SW 1271 (cell line): ENCODE data around the gene PLXDC2.
"Not testable (repeated sequence)": the region's sequence is repeated elsewhere in the genome, so short reads cannot be mapped to it uniquely, and the experiment has no call there.

Experiments
- DNase-seq, 2 experiments: peaks; one replicate each; lab custom pipeline; 2025; lab: John Stamatoyannopoulos, UW

Gene PLXDC2

GRCh38 chr10:20115894-20116293 lies 299.7 kb downstream of the PLXDC2 start:
- no peak for DNase-seq

- DNase-seq, result no peak
These were observed 301.2 kb downstream of the PLXDC2 start for GRCh38 chr10:20117471-20117870.

GRCh38 chr10:20118119-20118518 lies 301.9 kb downstream of the PLXDC2 start:
- no peak for DNase-seq

- no peak for DNase-seq
These were observed 312.6 kb downstream of the PLXDC2 start for GRCh38 chr10:20128811-20129210.

- DNase-seq, result no peak
These were observed 316.6 kb downstream of the PLXDC2 start for GRCh38 chr10:20132816-20133215.

- DNase-seq, result no peak
These were observed 317.5 kb downstream of the PLXDC2 start for GRCh38 chr10:20133669-20134189.

- DNase-seq, result no peak
These were observed 326.1 kb downstream of the PLXDC2 start for GRCh38 chr10:20142311-20142710.

GRCh38 chr10:20144268-20144667 lies 328.0 kb downstream of the PLXDC2 start:
- no peak for DNase-seq

GRCh38 chr10:20146004-20146403 lies 329.8 kb downstream of the PLXDC2 start:
- DNase-seq, result no peak

- no peak for DNase-seq
These were observed 331.5 kb downstream of the PLXDC2 start for GRCh38 chr10:20147684-20148083.

- no peak for DNase-seq
These were observed 340.3 kb downstream of the PLXDC2 start for GRCh38 chr10:20156511-20156910.

- no peak for DNase-seq
These were observed 341.1 kb downstream of the PLXDC2 start for GRCh38 chr10:20157314-20157713.

GRCh38 chr10:20158086-20158485 lies 341.9 kb downstream of the PLXDC2 start:
- DNase-seq, result no peak

GRCh38 chr10:20162123-20162522 lies 345.9 kb downstream of the PLXDC2 start:
- no peak for DNase-seq

GRCh38 chr10:20166096-20166675 lies 350.0 kb downstream of the PLXDC2 start:
- no peak for DNase-seq

- no peak for DNase-seq
These were observed 354.4 kb downstream of the PLXDC2 start for GRCh38 chr10:20170661-20171060.

GRCh38 chr10:20173046-20173445 lies 356.8 kb downstream of the PLXDC2 start:
- no peak for DNase-seq

- no peak for DNase-seq
These were observed 359.5 kb downstream of the PLXDC2 start for GRCh38 chr10:20175719-20176118.

GRCh38 chr10:20180766-20181165 lies 364.5 kb downstream of the PLXDC2 start:
- DNase-seq, result no peak

- DNase-seq, result no peak
These were observed 365.2 kb downstream of the PLXDC2 start for GRCh38 chr10:20181434-20181833.

- DNase-seq, result no peak
These were observed 368.9 kb downstream of the PLXDC2 start for GRCh38 chr10:20185116-20185515.

- DNase-seq, result not testable (repeated sequence)
These were observed 375.2 kb downstream of the PLXDC2 start for GRCh38 chr10:20191392-20191791.

GRCh38 chr10:20195076-20195475 lies 378.8 kb downstream of the PLXDC2 start:
- DNase-seq, result no peak

- DNase-seq, result no peak
These were observed 384.5 kb downstream of the PLXDC2 start for GRCh38 chr10:20200758-20201157.
